ENCODE results near the gene YEATS2.

The YEATS2 gene

DNA sequence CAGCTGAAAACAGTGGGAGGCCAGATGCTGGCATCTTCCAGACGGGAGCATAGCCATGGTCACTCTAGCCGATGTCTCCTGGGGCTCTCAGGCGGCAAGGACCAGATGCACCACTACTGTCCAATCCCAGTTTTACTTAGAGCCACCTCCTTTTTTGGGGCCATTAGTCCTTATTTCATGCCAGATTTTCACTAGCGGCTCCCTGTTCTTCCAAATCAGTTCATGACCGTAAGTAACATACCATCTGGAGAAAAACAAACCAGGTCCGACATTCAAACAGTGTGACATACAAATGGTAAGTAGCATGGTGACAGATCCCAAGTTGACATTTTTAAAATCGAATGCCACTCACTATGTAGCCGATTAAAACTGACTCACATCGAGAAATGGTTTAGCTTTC lies 131.9 kb downstream of the YEATS2 start:
- TF ChIP-seq, protein P1, sequence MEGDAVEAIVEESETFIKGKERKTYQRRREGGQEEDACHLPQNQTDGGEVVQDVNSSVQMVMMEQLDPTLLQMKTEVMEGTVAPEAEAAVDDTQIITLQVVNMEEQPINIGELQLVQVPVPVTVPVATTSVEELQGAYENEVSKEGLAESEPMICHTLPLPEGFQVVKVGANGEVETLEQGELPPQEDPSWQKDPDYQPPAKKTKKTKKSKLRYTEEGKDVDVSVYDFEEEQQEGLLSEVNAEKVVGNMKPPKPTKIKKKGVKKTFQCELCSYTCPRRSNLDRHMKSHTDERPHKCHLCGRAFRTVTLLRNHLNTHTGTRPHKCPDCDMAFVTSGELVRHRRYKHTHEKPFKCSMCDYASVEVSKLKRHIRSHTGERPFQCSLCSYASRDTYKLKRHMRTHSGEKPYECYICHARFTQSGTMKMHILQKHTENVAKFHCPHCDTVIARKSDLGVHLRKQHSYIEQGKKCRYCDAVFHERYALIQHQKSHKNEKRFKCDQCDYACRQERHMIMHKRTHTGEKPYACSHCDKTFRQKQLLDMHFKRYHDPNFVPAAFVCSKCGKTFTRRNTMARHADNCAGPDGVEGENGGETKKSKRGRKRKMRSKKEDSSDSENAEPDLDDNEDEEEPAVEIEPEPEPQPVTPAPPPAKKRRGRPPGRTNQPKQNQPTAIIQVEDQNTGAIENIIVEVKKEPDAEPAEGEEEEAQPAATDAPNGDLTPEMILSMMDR (IDR thresholded peaks at IDR 0.05; ENCODE audit: insufficient read depth, low read depth, low read length, missing control alignments), result no peak
- DNase-seq (ENCODE audit: low read depth), result no peak

DNA sequence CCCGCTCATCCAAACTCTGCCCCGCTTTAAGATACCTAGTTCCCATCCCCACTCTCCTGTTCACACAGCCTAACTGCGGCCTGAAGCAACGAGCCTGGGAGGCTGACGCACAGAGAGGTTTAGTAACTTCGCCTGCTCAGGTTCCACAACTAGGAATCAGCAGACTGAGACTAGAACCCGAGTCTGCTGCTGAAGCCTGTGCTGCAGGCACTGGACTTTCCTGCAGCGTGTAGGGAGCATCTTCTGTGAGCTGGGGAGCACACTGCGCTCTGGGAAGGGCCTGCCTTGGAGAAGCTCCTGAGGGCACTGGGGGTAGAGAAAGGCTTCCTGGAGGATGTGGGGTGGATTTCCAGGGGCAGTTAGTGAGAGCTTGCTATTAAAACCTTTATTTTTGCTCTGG lies 132.6 kb downstream of the YEATS2 start:
- DNase-seq (ENCODE audit: low read depth), result no peak
- TF ChIP-seq, protein P1 (IDR thresholded peaks at IDR 0.05; ENCODE audit: insufficient read depth, low read depth, low read length, missing control alignments), result no peak
- no peak overlapping the region for H3K4me3 ChIP-seq (ENCODE audit: low read depth, low read length)

More for the DNA sequence above, 131.9 kb downstream of the YEATS2 start:
- H3K4me3 ChIP-seq (ENCODE audit: low read depth, low read length), result no peak overlapping the region

DNA sequence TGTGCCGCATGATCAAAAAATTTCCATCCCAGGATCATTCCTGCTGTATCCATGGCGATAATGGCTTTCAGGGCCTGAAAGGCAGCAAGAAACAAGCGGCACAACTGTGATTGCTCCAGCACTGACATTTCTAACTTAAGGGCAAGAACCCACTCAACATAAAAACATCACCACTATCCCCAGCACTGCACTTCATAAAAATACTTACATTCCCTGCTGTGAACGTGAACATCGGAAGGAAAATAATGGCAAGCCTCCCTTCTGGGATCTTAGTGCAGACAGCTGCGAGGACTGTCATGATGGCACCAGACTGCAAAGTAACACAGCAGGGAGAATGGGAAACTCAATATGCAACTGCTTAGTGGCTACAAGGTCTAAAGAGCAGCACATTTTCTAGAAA lies 135.9 kb downstream of the YEATS2 start:
- no peak overlapping the region for H3K4me3 ChIP-seq (ENCODE audit: low read depth, low read length)
- no peak for DNase-seq (ENCODE audit: low read depth)
- TF ChIP-seq, protein P1 (IDR thresholded peaks at IDR 0.05; ENCODE audit: insufficient read depth, low read depth, low read length, missing control alignments), result no peak

DNA sequence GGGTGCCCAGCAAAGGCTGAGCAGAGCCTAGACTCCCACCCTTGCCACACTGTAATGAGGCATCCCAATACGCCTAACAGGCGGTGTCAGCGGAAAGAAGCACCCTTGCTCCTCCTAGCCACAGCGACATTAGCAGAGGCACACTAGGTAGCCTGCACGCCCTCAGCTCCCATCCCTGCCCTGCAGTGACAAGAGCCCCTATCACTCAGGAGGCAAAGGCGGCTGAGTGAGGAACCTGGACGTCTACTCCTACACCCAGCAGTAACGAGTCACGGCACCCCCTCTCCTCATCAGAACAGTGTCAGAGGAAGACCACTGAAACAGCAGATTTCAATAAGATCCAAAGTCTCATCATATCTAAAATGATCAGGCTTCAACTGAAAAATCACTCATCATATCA lies 139.8 kb downstream of the YEATS2 start:
- TF ChIP-seq, protein P1 (IDR thresholded peaks at IDR 0.05; ENCODE audit: insufficient read depth, low read depth, low read length, missing control alignments), result no peak
- DNase-seq (ENCODE audit: low read depth), result no peak
- H3K4me3 ChIP-seq (ENCODE audit: low read depth, low read length), result no peak overlapping the region

DNA sequence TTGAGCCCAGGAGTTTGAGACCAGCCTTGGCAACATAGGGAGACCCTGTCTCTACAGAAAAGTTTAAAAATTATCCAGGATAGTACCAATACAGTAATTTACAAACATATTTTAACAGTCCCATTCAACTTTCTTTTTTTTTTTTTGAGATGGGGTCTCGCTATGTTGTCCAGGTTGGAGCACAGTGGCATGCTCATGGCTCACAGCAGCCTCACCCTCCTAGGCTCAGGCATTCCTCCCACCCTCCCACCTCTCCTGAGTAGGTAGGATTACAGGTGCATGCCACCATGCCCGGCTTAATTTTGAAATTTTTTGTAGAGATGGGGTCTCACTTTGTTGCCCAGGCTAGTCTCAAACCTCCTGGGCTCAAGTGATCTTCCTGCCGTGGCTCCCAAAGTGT lies 140.3 kb downstream of the YEATS2 start:
- H3K4me3 ChIP-seq (ENCODE audit: low read depth, low read length), result no peak overlapping the region
- DNase-seq (ENCODE audit: low read depth), result no peak
- TF ChIP-seq, protein P1 (IDR thresholded peaks at IDR 0.05; ENCODE audit: insufficient read depth, low read depth, low read length, missing control alignments), result no peak

DNA sequence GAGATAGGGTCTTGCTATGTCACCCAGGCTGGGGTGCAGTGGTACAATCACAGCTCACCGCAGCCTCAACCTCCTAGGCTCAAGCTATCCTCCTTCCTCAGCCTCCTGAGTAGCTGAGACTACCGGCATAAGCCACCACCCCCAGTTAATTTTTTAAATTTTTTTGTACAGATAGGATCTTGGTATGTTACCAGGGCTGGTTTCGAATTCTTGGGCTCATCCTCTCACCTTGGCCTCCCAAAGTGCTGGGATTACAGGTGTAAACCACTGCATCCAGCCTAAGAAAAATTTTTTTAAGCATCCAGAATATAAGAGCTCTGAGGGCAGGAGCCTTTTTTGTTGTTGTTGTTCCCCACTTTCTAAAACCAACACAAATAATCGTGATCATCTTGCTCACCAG lies 142.2 kb downstream of the YEATS2 start:
- H3K4me3 ChIP-seq (ENCODE audit: low read depth, low read length), result no peak overlapping the region
- no peak for DNase-seq (ENCODE audit: low read depth)
- TF ChIP-seq, protein P1 (IDR thresholded peaks at IDR 0.05; ENCODE audit: insufficient read depth, low read depth, low read length, missing control alignments), result no peak

DNA sequence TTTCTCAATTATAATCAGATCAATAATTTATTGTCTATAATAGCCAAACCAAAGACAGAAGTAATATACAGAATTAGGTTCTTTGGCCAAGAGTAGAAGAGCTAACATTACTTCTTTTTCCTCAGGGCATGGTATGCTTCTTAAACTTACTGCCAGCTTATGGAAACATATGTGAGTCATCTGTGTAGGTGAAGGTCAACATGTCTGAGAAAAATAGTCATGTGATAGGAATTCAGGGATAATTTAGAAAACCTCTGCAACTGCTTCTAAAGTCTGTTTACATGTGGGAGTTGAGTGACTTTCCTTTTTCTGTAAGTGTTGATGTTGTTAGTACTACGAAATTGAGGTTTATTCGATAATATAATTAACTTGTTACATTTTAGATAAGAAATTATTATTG lies 147.0 kb downstream of the YEATS2 start:
- H3K4me3 ChIP-seq (ENCODE audit: low read depth, low read length), result no peak overlapping the region
- no peak for DNase-seq (ENCODE audit: low read depth)
- TF ChIP-seq, protein P1 (IDR thresholded peaks at IDR 0.05; ENCODE audit: insufficient read depth, low read depth, low read length, missing control alignments), result no peak
